ENCODE data around the gene TRPV3. TPM values are rescaled to one million over a fixed set of nuclear protein-coding genes. Genes with fewer than 3 reads are reported as not detected.
"Not testable (repeated sequence)": the region's sequence is repeated elsewhere in the genome, so short reads cannot be mapped to it uniquely, and the experiment has no call there.

Gene TRPV3
- total RNA-seq, 1 donor from 2014 or later, result 1.3 TPM

DNA sequence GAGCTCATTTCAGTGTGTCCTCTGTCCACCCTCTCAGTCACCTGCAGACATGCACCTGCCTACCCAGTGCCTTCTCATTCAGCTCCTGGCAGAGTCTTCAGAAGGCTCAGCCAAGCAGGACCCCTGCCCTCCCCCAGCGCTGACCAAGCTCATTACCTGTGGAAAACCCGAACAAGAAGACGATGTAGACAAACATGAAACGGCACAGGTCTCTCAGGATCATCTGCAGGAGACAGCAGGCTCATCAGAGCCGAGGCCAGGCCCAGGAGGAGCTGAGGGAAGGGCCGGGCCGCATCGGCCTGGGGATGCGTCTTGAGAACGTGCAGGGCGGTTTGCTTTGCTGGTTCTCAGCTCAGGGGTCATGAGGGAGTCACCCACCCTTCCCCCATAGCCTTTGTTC is 19.4 kb upstream of the TRPV3 start:
- DNase-seq (no peak), ATAC-seq (no peak)
- intact Hi-C loops (cut with micrococcal nuclease), result no loop called here

DNA sequence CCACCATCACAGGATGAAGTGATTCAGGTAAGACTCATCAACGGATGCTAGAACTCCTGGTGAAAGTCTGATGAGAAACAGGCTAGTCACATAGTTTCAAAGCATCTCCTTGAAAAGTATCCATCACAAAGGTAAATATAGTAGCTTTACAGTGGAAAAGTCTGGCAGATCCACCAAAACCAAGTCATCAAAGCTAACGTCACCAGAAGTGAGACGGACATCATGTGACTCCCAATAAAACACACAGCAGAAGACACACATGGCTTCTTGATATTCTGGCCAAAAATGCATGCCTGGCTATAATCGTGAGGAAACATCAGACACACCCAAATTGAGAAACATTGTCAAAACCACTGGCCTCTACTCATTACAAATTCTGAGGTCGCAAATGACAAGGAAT is 17.9 kb upstream of the TRPV3 start:
- ATAC-seq (no peak), DNase-seq (no peak)
- intact Hi-C loops (cut with micrococcal nuclease), result no loop called here

DNA sequence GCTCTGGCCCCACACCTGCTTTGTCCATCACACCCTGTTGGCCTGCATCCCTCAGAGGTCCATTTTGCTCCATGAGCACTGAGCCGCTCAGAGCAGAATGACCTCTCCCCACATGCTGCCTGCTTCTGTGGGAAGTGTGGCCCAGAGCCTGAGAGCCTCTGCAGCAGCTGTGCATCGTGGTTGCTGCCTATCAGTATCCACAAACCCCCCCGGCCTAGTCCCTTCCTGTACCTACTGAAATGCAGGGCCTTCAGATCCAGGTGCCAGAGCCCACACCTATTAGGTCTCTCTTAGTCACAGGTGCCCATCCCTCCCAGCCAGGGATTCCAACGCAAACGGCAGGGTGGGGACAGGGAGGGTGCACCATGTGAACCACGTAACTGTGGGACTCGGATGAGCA is 16.6 kb upstream of the TRPV3 start:
- ATAC-seq (no peak), DNase-seq (no peak)
- intact Hi-C loops (cut with micrococcal nuclease), result no loop called here

- no peak for ATAC-seq
- intact Hi-C loops (cut with micrococcal nuclease), result no loop called here
- DNase-seq, result no peak
These were observed 15.9 kb upstream of the TRPV3 start for GRCh38 chr17:3573246-3574100.

- intact Hi-C loops (cut with micrococcal nuclease), result no loop called here
- ATAC-seq (no peak), DNase-seq (no peak)
These were observed 14.6 kb upstream of the TRPV3 start for GRCh38 chr17:3572231-3572630.

GRCh38 chr17:3571043-3571900 is 13.7 kb upstream of the TRPV3 start:
- no peak for ATAC-seq
- intact Hi-C loops (cut with micrococcal nuclease), result no loop called here
- no peak for DNase-seq

- ATAC-seq (no peak), DNase-seq (no peak)
- intact Hi-C loops (cut with micrococcal nuclease), result no loop called here
These were observed 12.0 kb upstream of the TRPV3 start for GRCh38 chr17:3569534-3570137.

DNA sequence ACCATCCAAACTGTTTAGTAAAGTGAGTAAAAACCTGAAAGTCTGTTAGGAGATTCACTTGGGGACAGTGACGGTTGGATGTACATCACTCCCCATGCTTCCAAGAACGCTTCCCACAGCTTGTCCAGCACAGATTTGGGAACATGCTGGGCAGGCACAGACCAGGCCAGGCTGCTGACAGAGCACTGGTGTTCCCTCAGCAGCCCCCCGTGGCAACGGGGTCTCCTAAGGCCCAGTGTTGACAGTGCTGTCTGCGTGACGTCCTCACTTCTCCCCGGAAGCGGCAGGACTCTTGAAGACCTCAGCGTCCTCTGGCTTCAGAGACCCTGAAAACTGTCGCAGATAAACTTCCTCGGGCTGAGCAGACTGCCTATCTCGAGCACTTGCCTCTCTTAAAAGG is 8.9 kb upstream of the TRPV3 start:
- intact Hi-C loops (cut with micrococcal nuclease), result no loop called here
- ATAC-seq, result no peak
- no peak for DNase-seq

DNA sequence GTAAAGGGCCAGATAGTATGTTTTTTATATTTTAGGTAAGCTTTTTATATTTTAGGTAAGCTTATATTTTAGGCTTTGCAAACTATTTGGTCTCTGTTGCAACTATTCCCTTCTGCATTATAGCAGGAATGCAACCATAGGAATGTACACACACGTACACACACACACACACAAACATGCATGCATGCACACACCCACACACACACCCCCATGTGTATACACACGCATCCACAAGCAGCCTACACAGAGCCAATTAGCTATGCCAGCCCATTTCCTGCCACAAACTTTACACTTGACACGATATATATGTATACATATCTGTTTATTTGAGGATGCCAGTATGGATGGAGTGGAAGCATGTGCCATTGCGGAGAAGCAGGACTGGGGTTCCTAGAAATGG is 7.5 kb upstream of the TRPV3 start:
- DNase-seq (no peak), ATAC-seq (no peak)
- intact Hi-C loops (cut with micrococcal nuclease), result no loop called here

DNA sequence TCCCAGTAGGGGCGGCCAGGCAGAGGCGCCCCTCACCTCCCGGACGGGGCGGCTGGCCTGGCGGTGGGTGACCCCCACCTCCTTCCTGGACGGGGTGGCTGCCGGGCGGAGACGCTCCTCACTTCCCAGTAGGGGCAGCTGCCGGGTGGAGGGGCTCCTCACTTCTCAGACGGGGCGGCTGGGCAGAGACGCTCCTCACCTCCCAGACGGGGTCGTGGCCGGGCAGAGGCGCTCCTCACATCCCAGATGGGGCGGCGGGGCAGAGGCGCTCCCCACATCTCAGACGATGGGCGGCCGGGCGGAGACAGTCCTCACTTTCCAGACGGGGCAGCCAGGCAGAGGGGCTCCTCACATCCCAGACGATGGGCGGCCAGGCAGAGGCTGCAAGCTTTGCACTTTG is 6.6 kb upstream of the TRPV3 start:
- intact Hi-C loops (cut with micrococcal nuclease); DNase-seq; ATAC-seq: not testable (repeated sequence)

DNA sequence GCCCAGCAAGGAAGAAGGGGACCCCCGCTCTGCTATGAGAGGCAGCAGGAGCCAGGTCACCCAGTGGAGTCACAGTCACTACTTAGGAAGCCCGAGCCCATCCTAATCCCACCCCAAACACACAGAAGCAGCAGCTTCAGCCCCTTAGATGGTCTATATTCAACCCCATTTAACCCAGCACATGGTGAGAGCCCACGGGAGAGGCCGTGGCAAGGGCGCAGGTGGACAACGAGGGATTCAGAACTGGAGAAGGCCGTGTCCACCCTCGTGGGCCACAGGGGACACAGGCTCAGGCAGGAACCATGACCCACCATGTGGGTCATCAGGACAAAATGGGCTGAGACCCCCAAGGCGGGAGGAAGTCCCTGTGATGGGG is 1.6 kb upstream of the TRPV3 start:
- intact Hi-C loops (cut with micrococcal nuclease), result no loop called here
- ATAC-seq, result no peak
- no peak for DNase-seq

GRCh38 chr17:3558603-3559269 is 1.1 kb upstream of the TRPV3 start:
- ATAC-seq, result no peak
- no peak for DNase-seq
- intact Hi-C loops (cut with micrococcal nuclease), result no loop called here

DNA sequence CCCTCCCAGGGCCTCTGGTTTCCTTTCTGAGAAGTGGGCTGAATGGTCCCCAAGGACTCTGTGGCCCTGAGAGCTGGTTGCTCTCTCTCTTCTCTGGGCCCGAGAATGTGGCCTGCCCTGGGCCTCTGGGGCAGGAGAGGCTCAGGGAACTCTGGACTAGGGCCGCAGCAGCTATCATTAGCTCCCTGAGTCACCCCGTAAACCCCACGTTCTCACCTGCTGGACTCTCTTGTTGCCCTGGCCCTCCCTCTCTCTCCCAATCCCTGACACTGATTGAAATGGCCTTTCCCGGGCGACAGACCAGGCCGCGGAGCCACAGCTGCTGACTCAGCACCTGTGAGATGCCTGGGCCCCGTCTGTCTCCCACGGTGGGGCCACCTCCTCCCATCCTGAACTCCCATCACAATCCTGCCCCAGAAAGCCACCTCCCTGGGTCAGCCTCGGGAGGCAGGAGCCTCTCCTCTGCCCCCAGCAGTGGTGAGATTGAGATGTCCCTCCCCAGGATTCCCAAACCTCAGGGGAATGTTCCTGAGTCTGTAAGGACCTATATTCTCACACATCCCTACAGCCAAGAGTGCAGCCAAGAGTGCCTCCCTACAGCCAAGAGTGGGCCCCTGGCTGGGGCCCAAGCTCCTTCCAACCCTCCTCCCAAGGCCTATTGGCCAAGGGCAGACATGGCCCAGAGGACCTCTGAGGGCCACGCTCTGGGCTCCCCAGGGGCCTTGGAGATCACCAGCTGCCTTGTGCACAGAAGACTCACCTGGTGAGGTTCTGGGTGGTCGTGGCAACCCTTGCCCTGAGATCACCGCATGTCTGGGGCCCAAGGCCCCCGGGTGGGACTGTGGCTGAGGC is 470 bp downstream of the TRPV3 start:
- intact Hi-C loops (cut with micrococcal nuclease), result no loop called here
- ATAC-seq (no peak), DNase-seq (no peak)

DNA sequence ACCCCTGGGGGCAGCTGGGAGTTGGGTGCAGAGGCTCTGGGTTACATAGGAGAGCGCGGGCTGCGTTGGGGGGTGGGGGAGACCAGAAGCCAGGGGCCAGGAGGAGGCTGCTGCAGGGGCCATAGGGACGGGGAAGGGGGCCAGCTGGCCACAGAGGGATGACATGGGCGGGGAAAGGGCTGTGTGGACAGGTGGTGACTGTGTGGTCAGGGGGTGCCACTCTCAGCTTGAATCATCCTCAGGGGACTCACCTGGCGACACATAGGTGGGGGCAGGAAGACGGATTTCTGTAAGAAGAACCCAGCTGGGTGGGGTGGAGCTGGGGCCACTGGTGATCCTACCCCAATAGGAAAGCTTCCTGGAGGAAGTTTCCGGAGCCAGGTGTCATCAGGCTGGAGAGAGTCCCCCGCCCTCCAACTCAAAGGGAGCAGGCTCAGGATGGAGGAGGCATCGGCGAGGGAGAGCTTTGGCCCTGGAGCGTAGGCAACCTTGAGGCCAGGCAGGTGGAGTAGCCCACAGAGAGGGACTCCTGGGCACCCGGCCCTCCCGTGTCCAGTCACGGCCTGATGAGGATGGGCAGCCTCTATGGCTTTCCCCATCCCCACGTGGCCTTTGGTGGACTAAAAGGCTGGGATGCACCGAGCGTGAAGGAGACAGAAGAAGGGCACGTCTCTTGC is 1.2 kb downstream of the TRPV3 start:
- intact Hi-C loops (cut with micrococcal nuclease), result no loop called here
- ATAC-seq, result no peak
- no peak for DNase-seq

GRCh38 chr17:3555189-3555796 is 2.3 kb downstream of the TRPV3 start:
- intact Hi-C loops (cut with micrococcal nuclease), result no loop called here
- DNase-seq (no peak), ATAC-seq (no peak)

DNA sequence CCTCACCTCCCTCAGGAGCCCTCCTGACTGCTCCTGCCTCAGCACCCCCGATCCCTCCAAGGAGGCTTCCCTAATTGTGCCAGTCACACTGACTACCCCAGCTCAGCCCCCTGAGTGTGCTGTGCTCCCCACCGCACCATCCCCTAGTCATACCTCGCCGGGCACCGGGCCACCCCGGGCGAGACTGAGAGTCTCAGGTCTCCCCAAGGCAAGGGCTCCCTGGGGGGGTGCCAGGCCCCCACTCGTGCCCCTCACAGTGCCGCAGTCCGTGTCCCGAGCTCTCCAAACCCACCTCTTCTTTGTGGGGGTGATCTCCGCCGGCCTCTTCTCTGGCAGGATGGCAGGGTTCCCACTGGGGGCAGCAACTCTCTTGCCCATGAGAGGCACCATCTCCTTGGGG is 3.2 kb downstream of the TRPV3 start:
- DNase-seq, result no peak
- intact Hi-C loops (cut with micrococcal nuclease), result no loop called here
- no peak for ATAC-seq

DNA sequence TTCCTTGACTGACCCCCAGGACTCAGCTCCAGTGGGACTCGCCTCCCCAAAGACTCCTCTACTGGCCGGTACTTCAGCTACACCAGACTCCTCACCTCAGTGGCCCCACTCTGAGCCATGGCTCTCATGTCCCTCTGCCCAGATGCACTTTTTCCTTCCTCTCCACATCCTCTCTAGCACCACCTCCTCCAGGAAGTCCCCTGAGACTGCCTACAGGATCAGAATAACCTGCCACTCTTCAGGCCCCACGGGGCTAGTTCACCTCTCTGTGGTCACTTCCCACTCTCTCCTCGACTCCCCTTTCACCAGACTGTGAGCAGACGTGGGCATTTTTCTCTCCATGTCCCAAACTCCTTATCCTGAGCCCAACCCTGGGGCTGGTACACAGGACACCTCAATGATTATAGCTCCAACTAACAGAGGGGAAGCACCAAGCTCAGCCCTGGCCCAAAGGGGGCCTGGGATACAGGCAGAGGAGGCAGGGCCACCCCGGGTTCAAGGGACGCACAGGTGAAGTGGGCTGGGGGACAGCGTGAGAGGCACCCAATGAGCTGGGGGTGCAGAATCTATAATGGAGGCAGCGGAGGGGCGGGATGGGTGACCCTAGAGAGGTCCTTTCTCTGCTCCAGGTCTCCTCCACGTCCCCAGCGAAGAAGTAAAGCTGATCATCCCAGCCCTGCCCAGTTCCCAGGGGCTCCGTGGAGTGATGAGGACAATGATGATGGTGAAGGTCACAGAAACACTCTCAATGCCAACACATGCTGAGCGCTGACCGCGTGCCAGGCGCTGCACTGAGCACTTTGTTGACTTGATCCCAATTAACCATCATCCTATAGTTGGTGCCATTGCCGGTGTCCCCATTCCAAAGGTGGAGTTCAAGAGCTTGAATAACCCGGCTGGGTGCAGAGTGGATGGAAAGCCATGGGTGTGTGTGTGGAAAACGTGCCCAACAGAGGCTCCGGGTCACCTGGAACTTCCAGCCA is 3.9 kb downstream of the TRPV3 start:
- DNase-seq (no peak), ATAC-seq (peak; percentile 20)
- intact Hi-C loops (cut with micrococcal nuclease), result no loop called here

Data from left ventricle myocardium superior (tissue), 1 donor.